GM18951 (cell line): Measurements from ENCODE around the gene PCDHGA6.
"Not testable (repeated sequence)": the region's sequence is repeated elsewhere in the genome, so short reads cannot be mapped to it uniquely, and the experiment has no call there.

Source experiments
- POLR2A ChIP-seq: IDR thresholded peaks from 4 replicates; pipeline ENCODE4 v1.6.1; 2011; ENCODE audit warnings: mild to moderate bottlenecking; ENCODE audit not compliant: insufficient read length, insufficient read depth; ENCODE audit errors: extremely low read depth
- in situ Hi-C: fragments of 300-500 bp; cut with MboI; formaldehyde crosslinking; loops from one replicate; pipeline ENCODE4 v1.12.0; 2022; ENCODE audit warnings: low sequenced_read_pairs, mixed read lengths, inconsistent platforms; ENCODE audit not compliant: unreplicated experiment

Gene PCDHGA6

DNA sequence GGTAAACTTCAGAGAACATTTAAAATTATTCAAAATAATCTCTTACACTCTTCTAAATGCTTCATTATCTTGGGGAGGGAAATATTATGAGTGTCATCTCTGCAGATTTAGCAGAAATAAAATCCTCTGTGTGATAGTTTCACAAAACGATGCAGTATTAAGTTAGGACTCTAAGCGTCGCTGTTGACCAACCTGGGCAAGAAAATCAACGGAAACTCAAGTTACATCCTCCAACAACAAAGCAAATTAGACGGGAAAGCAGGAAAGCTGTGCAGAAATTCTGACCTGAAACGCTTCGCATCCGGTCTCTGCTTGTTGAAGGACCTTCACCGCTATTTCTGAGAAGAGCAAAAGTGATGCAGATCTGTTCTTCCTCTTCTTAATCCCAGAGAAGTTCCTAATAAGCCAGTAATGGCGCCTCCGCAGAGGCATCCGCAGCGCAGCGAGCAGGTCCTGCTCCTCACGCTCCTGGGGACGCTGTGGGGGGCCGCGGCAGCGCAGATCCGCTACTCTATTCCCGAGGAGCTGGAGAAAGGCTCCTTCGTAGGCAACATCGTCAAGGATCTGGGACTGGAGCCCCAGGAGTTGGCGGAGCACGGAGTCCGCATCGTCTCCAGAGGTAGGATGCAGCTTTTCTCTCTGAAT is at the start of gene PCDHGA6:
TSS of gene PCDHGA6 (plus strand) at position 219 of the 645 bp plus-strand sequence. CDS start at position 412, 193 bp downstream.
- no peak for TF ChIP-seq POLR2A
- in situ Hi-C loops, result no loop called here

GRCh38 chr5:141326088-141326854 is 47.4 kb upstream of the PCDHGA6 start:
- no peak for TF ChIP-seq POLR2A
- in situ Hi-C loops, result no loop called here

GRCh38 chr5:141328231-141328630 is 45.5 kb upstream of the PCDHGA6 start:
- in situ Hi-C loops, result no loop called here
- TF ChIP-seq POLR2A, result no peak

DNA sequence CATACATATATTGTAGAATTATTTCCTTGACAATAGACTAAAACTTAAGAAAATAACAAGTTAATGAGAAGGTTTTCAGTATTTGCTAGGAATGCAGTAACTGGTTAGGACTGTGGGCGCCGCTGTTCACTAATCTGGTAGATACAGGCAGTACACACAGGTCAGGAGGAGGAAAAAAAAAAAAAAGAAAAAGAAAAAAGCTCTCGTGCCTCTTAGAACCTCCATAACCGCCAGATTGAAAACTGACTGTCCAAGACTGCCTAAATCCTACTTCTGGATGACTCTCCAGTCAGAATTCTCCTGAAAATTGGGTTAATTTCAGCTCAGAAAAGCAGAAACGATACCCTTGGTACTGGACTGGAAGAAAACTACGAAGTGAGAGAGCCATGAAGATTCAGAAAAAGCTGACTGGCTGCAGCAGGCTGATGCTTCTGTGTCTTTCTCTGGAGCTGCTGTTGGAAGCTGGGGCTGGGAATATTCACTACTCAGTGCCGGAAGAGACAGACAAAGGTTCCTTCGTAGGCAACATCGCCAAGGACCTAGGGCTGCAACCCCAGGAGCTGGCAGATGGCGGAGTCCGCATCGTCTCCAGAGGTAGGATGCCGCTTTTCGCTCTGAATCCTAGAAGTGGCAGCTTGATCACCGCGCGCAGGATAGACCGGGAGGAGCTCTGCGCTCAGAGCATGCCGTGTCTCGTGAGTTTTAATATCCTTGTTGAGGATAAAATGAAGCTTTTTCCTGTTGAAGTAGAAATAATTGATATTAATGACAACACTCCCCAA is 43.2 kb upstream of the PCDHGA6 start, which contains the start of gene PCDHGA1:
TSS of gene PCDHGA1 (plus strand) at position 216 of the 782 bp plus-strand sequence.
- TF ChIP-seq POLR2A, result no peak
- in situ Hi-C loops, result no loop called here

DNA sequence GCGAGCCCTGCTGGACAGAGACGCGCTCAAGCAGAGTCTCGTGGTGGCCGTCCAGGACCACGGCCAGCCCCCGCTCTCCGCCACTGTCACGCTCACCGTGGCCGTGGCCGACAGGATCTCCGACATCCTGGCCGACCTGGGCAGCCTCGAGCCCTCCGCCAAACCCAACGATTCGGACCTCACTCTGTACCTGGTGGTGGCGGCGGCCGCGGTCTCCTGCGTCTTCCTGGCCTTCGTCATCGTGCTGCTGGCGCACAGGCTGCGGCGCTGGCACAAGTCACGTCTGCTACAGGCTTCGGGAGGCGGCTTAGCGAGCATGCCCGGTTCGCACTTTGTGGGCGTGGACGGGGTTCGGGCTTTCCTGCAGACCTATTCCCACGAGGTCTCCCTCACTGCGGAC is 41.1 kb upstream of the PCDHGA6 start:
- in situ Hi-C loops, result not testable (repeated sequence)

DNA sequence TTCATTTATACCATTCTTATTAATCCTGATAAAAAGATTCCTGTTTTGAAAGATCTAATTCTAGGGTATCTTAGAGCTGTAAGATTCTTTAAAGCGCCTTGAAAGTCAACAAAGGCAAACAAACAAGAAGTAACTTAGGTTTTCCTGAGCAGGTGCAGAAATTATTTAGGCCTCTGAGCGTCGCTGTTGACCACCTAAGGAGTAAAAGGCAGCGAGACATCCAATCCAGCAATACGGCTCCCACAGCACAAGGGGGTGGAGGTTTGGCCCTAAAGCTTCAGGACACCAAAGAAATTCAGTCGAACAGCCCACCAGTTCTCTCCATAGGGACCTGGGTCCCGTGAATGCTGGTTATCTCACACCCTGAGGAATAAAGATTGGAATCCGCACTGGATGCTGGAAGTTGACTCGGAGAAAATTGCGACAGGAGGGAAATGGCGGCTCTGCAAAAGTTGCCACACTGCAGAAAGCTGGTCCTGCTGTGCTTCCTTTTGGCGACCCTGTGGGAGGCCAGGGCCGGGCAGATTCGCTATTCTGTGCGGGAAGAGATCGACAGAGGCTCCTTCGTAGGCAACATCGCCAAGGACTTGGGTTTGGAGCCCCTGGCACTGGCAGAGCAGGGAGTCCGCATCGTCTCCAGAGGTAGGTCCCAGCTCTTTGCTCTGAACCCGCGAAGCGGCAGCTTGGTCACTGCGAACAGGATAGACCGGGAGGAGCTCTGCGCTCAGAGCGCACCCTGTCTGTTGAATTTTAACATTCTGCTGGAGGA is 35.0 kb upstream of the PCDHGA6 start, which contains the start of gene PCDHGA2:
TSS of gene PCDHGA2 (plus strand) at position 223 of the 769 bp plus-strand sequence.
- TF ChIP-seq POLR2A, result no peak
- in situ Hi-C loops, result no loop called here

GRCh38 chr5:141340781-141341354 is 32.8 kb upstream of the PCDHGA6 start:
- in situ Hi-C loops, result not testable (repeated sequence)

DNA sequence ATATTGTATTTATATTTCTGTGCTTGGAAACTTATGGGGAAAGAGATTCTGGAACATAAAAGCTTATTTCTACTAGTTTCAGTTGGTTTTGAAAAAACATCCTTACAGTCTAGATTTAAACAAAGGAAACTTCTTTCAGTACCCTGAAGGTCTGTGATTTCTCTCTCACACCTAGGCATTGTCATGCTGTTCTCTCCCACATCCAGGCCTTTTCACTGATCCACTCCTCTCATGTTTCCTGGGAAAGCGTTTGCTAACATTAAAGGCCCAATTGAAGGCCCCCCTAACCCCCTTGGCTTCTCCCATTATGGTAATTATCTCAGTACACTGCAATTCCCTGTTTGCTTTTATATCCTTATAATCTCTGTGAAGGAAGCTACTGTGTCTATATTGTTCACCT is 30.9 kb upstream of the PCDHGA6 start:
- no peak for TF ChIP-seq POLR2A

DNA sequence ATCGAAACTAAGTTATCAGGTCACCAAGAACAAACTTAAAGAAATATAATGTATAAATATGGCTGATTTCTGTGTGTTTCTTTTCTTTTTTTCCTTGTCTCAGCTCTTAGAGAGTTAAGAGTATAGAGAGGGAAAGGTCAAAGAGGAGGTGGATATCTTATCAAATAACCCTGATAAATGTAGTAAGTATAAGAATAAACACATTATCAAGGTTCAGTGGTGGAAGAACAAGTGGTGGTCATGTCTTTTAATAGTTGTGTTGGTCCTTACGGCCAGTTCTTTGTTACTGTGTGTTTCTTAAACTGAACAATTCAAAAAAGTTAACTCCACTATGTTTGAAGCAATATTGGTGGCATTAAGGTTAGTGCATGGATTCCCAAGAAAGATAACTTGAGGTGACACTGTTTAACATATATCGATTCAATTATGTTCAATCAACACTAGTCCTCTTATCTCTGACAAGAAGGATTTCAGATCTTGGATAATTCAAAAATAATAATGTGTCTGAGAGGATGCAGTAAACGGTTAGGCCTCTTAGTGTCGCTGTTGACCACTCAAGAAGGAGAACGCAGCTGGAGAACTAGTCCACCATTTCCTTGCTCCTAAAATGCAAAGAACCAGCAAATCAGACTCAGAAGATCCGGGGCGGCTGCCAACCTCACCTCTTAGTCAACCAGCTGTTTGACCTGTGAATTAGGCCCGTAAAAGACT is 30.3 kb upstream of the PCDHGA6 start, which contains the start of gene PCDHGA3:
TSS of gene PCDHGA3 (plus strand) at position 588 of the 711 bp plus-strand sequence. CDS start 205 bp downstream, outside the sequence.
- TF ChIP-seq POLR2A, result no peak
- in situ Hi-C loops, result no loop called here

More for the DNA sequence above, 30.9 kb upstream of the PCDHGA6 start:
- in situ Hi-C loops, result no loop called here

- in situ Hi-C loops, result no loop called here
- TF ChIP-seq POLR2A, result no peak
These were observed 29.7 kb upstream of the PCDHGA6 start for GRCh38 chr5:141343953-141344463.

- TF ChIP-seq POLR2A, result no peak
- in situ Hi-C loops, result no loop called here
These were observed 28.4 kb upstream of the PCDHGA6 start for GRCh38 chr5:141345327-141345726.

DNA sequence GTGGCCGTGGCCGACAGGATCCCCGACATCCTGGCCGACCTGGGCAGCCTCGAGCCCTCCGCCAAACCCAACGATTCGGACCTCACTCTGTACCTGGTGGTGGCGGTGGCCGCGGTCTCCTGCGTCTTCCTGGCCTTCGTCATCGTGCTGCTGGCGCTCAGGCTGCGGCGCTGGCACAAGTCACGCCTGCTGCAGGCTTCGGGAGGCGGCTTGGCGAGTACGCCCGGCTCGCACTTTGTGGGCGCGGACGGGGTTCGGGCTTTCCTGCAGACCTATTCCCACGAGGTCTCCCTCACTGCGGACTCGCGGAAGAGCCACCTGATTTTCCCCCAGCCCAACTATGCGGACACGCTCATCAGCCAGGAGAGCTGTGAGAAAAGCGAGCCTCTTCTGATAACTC is 27.7 kb upstream of the PCDHGA6 start:
- in situ Hi-C loops, result not testable (repeated sequence)
